Epithelial cell of esophagus (primary cell): ENCODE results near the gene PLEKHA6.

ENCODE experiments used
- DNase-seq: peaks from one replicate; pipeline ENCODE4 v3.0.0; 2010; ENCODE audit warnings: low read depth
- H3K4me3 ChIP-seq: 2 replicates; pipeline ENCODE4 v1.5.1; 2011; ENCODE audit warnings: mild to moderate bottlenecking, low read length, control low read depth
- CTCF ChIP-seq: IDR thresholded peaks from 2 replicates; pipeline ENCODE4 v1.5.1; 2011; ENCODE audit warnings: low read depth, mild to moderate bottlenecking, low read length, control low read depth, inconsistent platforms; ENCODE audit not compliant: insufficient read depth; ENCODE audit errors: missing control alignments

The PLEKHA6 gene

GRCh38 chr1:204217648-204218000 lies 142.1 kb downstream of the PLEKHA6 start:
- no peak overlapping the region for H3K4me3 ChIP-seq
- no peak for TF ChIP-seq CTCF
- no peak for DNase-seq

- H3K4me3 ChIP-seq, result no peak overlapping the region
- DNase-seq, result no peak
- no peak for TF ChIP-seq CTCF
Measured at GRCh38 chr1:204216880-204217647, 142.7 kb downstream of the PLEKHA6 start.

- no peak for TF ChIP-seq CTCF
- H3K4me3 ChIP-seq, result no peak overlapping the region
- DNase-seq, result no peak
Measured at GRCh38 chr1:204216236-204216635, 143.5 kb downstream of the PLEKHA6 start.

GRCh38 chr1:204213668-204214662 lies 145.8 kb downstream of the PLEKHA6 start, which contains the start of gene GOLT1A:
GOLT1A (minus strand) TSS chr1:204213988; CDS start chr1:204213906, 82 bp downstream.
- DNase-seq, result peak; percentile 79
- peak; percentile 90 for TF ChIP-seq CTCF
- peak within 1 kb of the TSS; percentile 28 for H3K4me3 ChIP-seq

GRCh38 chr1:204212715-204213114 lies 147.0 kb downstream of the PLEKHA6 start:
- TF ChIP-seq CTCF, result no peak
- no peak for DNase-seq
- no peak overlapping the region for H3K4me3 ChIP-seq

GRCh38 chr1:204211046-204211445 lies 148.7 kb downstream of the PLEKHA6 start:
- H3K4me3 ChIP-seq, result no peak overlapping the region
- DNase-seq, result no peak
- no peak for TF ChIP-seq CTCF
